NCI-H146 treated with DMSO at 0.1 percent for 48 hours (cell line): ENCODE data around the gene GPATCH4.
"Not testable (repeated sequence)": the region's sequence is repeated elsewhere in the genome, so short reads cannot be mapped to it uniquely, and the experiment has no call there.

Experiments
- DNase-seq: peaks from one replicate; lab custom pipeline; 2025; ENCODE audit not compliant: unreplicated experiment; lab: John Stamatoyannopoulos, UW

The GPATCH4 gene

GRCh38 chr1:156627313-156627880, 26.1 kb upstream of the GPATCH4 start:
- peak; percentile 80 for DNase-seq

GRCh38 chr1:156626079-156626438, 24.8 kb upstream of the GPATCH4 start:
- no peak for DNase-seq

GRCh38 chr1:156625436-156626078, 24.3 kb upstream of the GPATCH4 start:
- DNase-seq = no peak

GRCh38 chr1:156624814-156625435, 23.6 kb upstream of the GPATCH4 start:
- no peak for DNase-seq

GRCh38 chr1:156623946-156624813, 22.9 kb upstream of the GPATCH4 start:
- DNase-seq = no peak

- no peak for DNase-seq
Observed at GRCh38 chr1:156622581-156623297, 21.5 kb upstream of the GPATCH4 start.

GRCh38 chr1:156619582-156619955, 18.3 kb upstream of the GPATCH4 start:
- no peak for DNase-seq

GRCh38 chr1:156618853-156619581, 17.7 kb upstream of the GPATCH4 start, which contains the start of gene HAPLN2:
Gene HAPLN2 (plus strand): TSS chr1:156619415. CDS start chr1:156623491, 4,076 bp downstream.
- DNase-seq = peak; percentile 22

GRCh38 chr1:156616463-156616862, 15.2 kb upstream of the GPATCH4 start:
- DNase-seq = peak; percentile 58

GRCh38 chr1:156615946-156616345, 14.7 kb upstream of the GPATCH4 start:
- no peak for DNase-seq

GRCh38 chr1:156612666-156613065, 11.4 kb upstream of the GPATCH4 start:
- DNase-seq = no peak

GRCh38 chr1:156610072-156610471, 8.8 kb upstream of the GPATCH4 start:
- not testable (repeated sequence) for DNase-seq

- peak; percentile 40 for DNase-seq
Observed at GRCh38 chr1:156608981-156609380, 7.7 kb upstream of the GPATCH4 start.

- DNase-seq = peak; percentile 74
Observed at GRCh38 chr1:156608036-156608674, 6.9 kb upstream of the GPATCH4 start.

- DNase-seq = not testable (repeated sequence)
Observed at GRCh38 chr1:156607344-156607743, 6.1 kb upstream of the GPATCH4 start.

GRCh38 chr1:156602557-156602993, 1.3 kb upstream of the GPATCH4 start:
- DNase-seq = no peak

GRCh38 chr1:156601892-156602291, 613 bp upstream of the GPATCH4 start:
- DNase-seq = no peak

- DNase-seq = no peak
Observed at GRCh38 chr1:156600733-156601121, 552 bp downstream of the GPATCH4 start.

- no peak for DNase-seq
Observed at GRCh38 chr1:156599811-156600210, 1.5 kb downstream of the GPATCH4 start.
